ENCODE data around the gene MESP1.

GRCh38 chr15:89777782-89778380, 26.8 kb upstream of the MESP1 start:
- TF ChIP-seq CTCF (IDR thresholded peaks at IDR 0.05), result no peak
- TF ChIP-seq POLR2AphosphoS5 (IDR thresholded peaks at IDR 0.05; ENCODE audit: low read depth, low read length), result no peak
- no peak for TF ChIP-seq SIN3A (IDR thresholded peaks at IDR 0.05; ENCODE audit: borderline replicate concordance, insufficient read depth, low read depth, low read length)
